CD14-positive monocyte (primary cell): ENCODE measurements around the gene HAL. TPM values are rescaled to one million over a fixed set of nuclear protein-coding genes. Genes with fewer than 3 reads are reported as not detected.
A peak's percentile ranks its signal among the peaks of the same experiment; 100 is the strongest.

Experiments used
- DNase-seq, 3 donors: peaks; one replicate each; pipeline ENCODE4 v3.0.0-alpha.2; 2011 to 2022
- H2AFZ ChIP-seq: 2 replicates; pipeline ENCODE4 v1.6.0; 2012; ENCODE audit warnings: mild to moderate bottlenecking, low read depth, low read length, inconsistent platforms; ENCODE audit not compliant: insufficient read depth, poor library complexity, severe bottlenecking
- H3K27ac ChIP-seq, 2 donors: 1 replicate in 1 of 2; 2 replicates in 1 of 2; pipeline ENCODE4 v1.5.1; 2012 to 2013; ENCODE audit warnings: low read length in 2 of 2, control low read depth in 1 of 2, inconsistent platforms in 1 of 2, low read depth in 1 of 2, mild to moderate bottlenecking in 1 of 2
- H3K27me3 ChIP-seq, 2 donors: one replicate each; pipeline versions ENCODE4 v1.6.0 to v1.6.1; 2011 to 2013; ENCODE audit warnings: low read length in 2 of 2; ENCODE audit not compliant: control insufficient read depth in 2 of 2, insufficient read depth in 2 of 2
- H3K36me3 ChIP-seq, 2 donors: replicated peaks in 1 of 2; 1 replicate in 1 of 2; 2 replicates in 1 of 2; pipeline versions ENCODE4 v1.5.1 to v1.6.1; 2012 to 2013; ENCODE audit warnings: low read length in 2 of 2, control low read depth in 1 of 2, inconsistent platforms in 1 of 2, mild to moderate bottlenecking in 1 of 2; ENCODE audit not compliant: insufficient read depth in 2 of 2, control insufficient read depth in 1 of 2
- H3K4me1 ChIP-seq, 2 donors: 1 replicate in 1 of 2; 2 replicates in 1 of 2; pipeline versions ENCODE4 v1.5.1 to v1.6.1; 2012 to 2013; ENCODE audit warnings: low read length in 2 of 2, control low read depth in 1 of 2, inconsistent platforms in 1 of 2, mild to moderate bottlenecking in 1 of 2, moderate library complexity in 1 of 2; ENCODE audit not compliant: insufficient read depth in 2 of 2, control insufficient read depth in 1 of 2
- H3K4me2 ChIP-seq: replicated peaks from 2 replicates; pipeline ENCODE3; 2012; ENCODE audit warnings: low read length, moderate library complexity, mild to moderate bottlenecking; ENCODE audit not compliant: poor library complexity, severe bottlenecking; ENCODE audit errors: extremely low read depth
- H3K4me3 ChIP-seq, 3 experiments: fragments of 200-600 bp in 1 of 3; sonication (generic) in 1 of 3; replicated peaks in 1 of 3; 1 replicate in 2 of 3; 2 replicates in 1 of 3; pipeline ENCODE4 v1.5.1; 2011 to 2013; ENCODE audit warnings: low read length in 3 of 3, mild to moderate bottlenecking in 3 of 3, control low read depth in 2 of 3, low read depth in 2 of 3, inconsistent platforms in 1 of 3, moderate library complexity in 1 of 3
- H3K79me2 ChIP-seq: 2 replicates; pipeline ENCODE4 v1.6.0; 2012; ENCODE audit warnings: mild to moderate bottlenecking, control low read depth, inconsistent platforms, low read length, moderate library complexity; ENCODE audit not compliant: insufficient read depth
- H3K9ac ChIP-seq: 2 replicates; pipeline ENCODE4 v1.6.0; 2017; ENCODE audit warnings: low read length, mild to moderate bottlenecking; ENCODE audit not compliant: insufficient read depth, poor library complexity, severe bottlenecking
- H3K9me3 ChIP-seq, 2 donors: replicated peaks in 1 of 2; 1 replicate in 1 of 2; 2 replicates in 1 of 2; pipeline versions ENCODE4 v1.5.1 to v1.6.1; 2012 to 2013; ENCODE audit warnings: low read length in 2 of 2, control low read depth in 1 of 2; ENCODE audit not compliant: control insufficient read depth in 1 of 2, insufficient read depth in 1 of 2
- H4K20me1 ChIP-seq: 2 replicates; pipeline ENCODE4 v1.6.0; 2012; ENCODE audit warnings: mild to moderate bottlenecking, low read length, control low read depth, moderate library complexity; ENCODE audit not compliant: insufficient read depth
- H3K27ac Mint-ChIP-seq, 7 donors: one replicate each; pipeline ENCODE4 v1.8.0; 2020; ENCODE audit warnings: mild to moderate bottlenecking in 7 of 7, mixed read lengths in 7 of 7, moderate library complexity in 6 of 7, inconsistent platforms in 2 of 7
- H3K27me3 Mint-ChIP-seq, 3 donors: one replicate each; pipeline ENCODE4 v1.8.0; 2021 to 2022; ENCODE audit warnings: low read depth in 3 of 3, mild to moderate bottlenecking in 3 of 3, mixed read lengths in 3 of 3, moderate library complexity in 3 of 3, inconsistent platforms in 1 of 3
- H3K36me3 Mint-ChIP-seq, 2 donors: one replicate each; pipeline ENCODE4 v1.8.0; 2020; ENCODE audit warnings: mixed read lengths in 2 of 2, inconsistent platforms in 1 of 2, mild to moderate bottlenecking in 1 of 2
- H3K4me1 Mint-ChIP-seq: one replicate; pipeline ENCODE4 v1.8.0; 2020; ENCODE audit warnings: mild to moderate bottlenecking, mixed read lengths
- H3K4me3 Mint-ChIP-seq, 2 donors: one replicate each; pipeline ENCODE4 v1.8.0; 2020; ENCODE audit warnings: mild to moderate bottlenecking in 2 of 2, mixed read lengths in 2 of 2, moderate library complexity in 1 of 2
- H3K9me3 Mint-ChIP-seq, 7 donors: one replicate each; pipeline ENCODE4 v1.8.0; 2020 to 2022; ENCODE audit warnings: mixed read lengths in 7 of 7, mild to moderate bottlenecking in 6 of 7, moderate library complexity in 6 of 7, inconsistent platforms in 2 of 7
- CTCF ChIP-seq: fragments of 200-600 bp; IDR thresholded peaks from one replicate; pipeline ENCODE4 v1.8.0; 2022; ENCODE audit warnings: antibody characterized with exemption, mild to moderate bottlenecking
- WGBS: methylation state at CpG from one replicate; pipeline ENCODE4 v1.1.5; 2013; ENCODE audit warnings: missing lambda C conversion rate; ENCODE audit not compliant: insufficient coverage; 5-methylcytosine and 5-hydroxymethylcytosine counted together
- intact Hi-C, 2 donors: fragments of 100-400 bp; cut with micrococcal nuclease; formaldehyde crosslinking; loops; one replicate each; pipeline versions ENCODE4 v1.15.0 to v1.15.1; 2023
- polyA plus RNA-seq, 3 donors: library from polyadenylated mRNA; depleted of rRNA in 1 of 3; unstranded in 2 of 3; stranded (reverse) in 1 of 3; fragments of 300-500 nt in 2 of 3; fragments of >200 nt in 1 of 3; fragmentation: Illumina TruSeq in 2 of 3; gene quantifications; 1 replicate in 2 of 3; 2 replicates in 1 of 3; pipeline ENCODE4 v1.2.3, GENCODE V29; 2012 to 2021

The HAL gene
- polyA plus RNA-seq, 3 donors, result 28.0 to 42.0 (median 29.2) TPM

- Mint-ChIP-seq H3K4me1 (peaks cover 62% of the 10 kb centered on the region), H3K27me3 (no peaks in the 10 kb centered on the region), H3K9me3 (no peaks in the 10 kb centered on the region), H3K27ac (peak overlapping the region in 6 of 7 donors; percentile 64 to 94 (median 89)), H3K4me3 (no peak overlapping the region), H3K36me3 (peaks cover 45 to 54% of the 10 kb centered on the region in 2 donors)
- TF ChIP-seq CTCF, result no peak
- no peak for DNase-seq
- no peaks in the 10 kb centered on the region for H4K20me1 ChIP-seq
- peaks cover 49 to 56% of the 10 kb centered on the region in 2 donors for H3K4me1 ChIP-seq
- H3K4me2 ChIP-seq, result peak overlapping the region; percentile 93
- no peak overlapping the region for H2AFZ ChIP-seq
- peaks cover 48% of the 10 kb centered on the region for H3K79me2 ChIP-seq
- peak overlapping the region; percentile 59 for H3K9ac ChIP-seq
- H3K9me3 ChIP-seq, result no peaks in the 10 kb centered on the region
- peak overlapping the region in 1 of 3 experiments; percentile 80 for H3K4me3 ChIP-seq
- H3K27ac ChIP-seq, result peak overlapping the region in 1 of 2 donors; percentile 90
- intact Hi-C loops, result loop anchor here in 1 of 2 donors (10.0 kb wide), 1 partner anchor 60 kb away; no protein-coding TSS in a partner anchor
- H3K36me3 ChIP-seq, result peaks cover 38 to 48% of the 10 kb centered on the region in 2 donors
- H3K27me3 ChIP-seq, result no peaks in the 10 kb centered on the region
- WGBS, result no CpG with 5 or more reads among the region's 5 CpGs
Observed at GRCh38 chr12:95994476-95994875, 1.7 kb downstream of the HAL start.

- H2AFZ ChIP-seq, result no peak overlapping the region
- Mint-ChIP-seq H3K4me1 (peaks cover 58% of the 10 kb centered on the region), H3K27me3 (no peaks in the 10 kb centered on the region), H3K9me3 (no peaks in the 10 kb centered on the region), H3K36me3 (peaks cover 47 to 60% of the 10 kb centered on the region in 2 donors), H3K4me3 (no peak overlapping the region), H3K27ac (no peak overlapping the region)
- H3K4me2 ChIP-seq, result no peak overlapping the region
- H3K9ac ChIP-seq, result no peak overlapping the region
- H3K36me3 ChIP-seq, result peaks cover 37 to 48% of the 10 kb centered on the region in 2 donors
- DNase-seq, result no peak
- TF ChIP-seq CTCF, result no peak
- WGBS, result 89% methylated on average over 4 of the region's 7 CpGs
- intact Hi-C loops, result loop anchor here in 1 of 2 donors (10.0 kb wide), 1 partner anchor 59 kb away; no protein-coding TSS in a partner anchor
- H3K27ac ChIP-seq, result peak overlapping the region in 1 of 2 donors; percentile 90
- H3K4me1 ChIP-seq, result peaks cover 48 to 51% of the 10 kb centered on the region in 2 donors
- no peaks in the 10 kb centered on the region for H3K9me3 ChIP-seq
- H3K4me3 ChIP-seq, result no peak overlapping the region
- H4K20me1 ChIP-seq, result no peaks in the 10 kb centered on the region
- peaks cover 48% of the 10 kb centered on the region for H3K79me2 ChIP-seq
- no peaks in the 10 kb centered on the region for H3K27me3 ChIP-seq
Observed at GRCh38 chr12:95993907-95994306, 2.2 kb downstream of the HAL start.
